CD8-positive, alpha-beta memory T cell (primary cell): Measurements from ENCODE around the gene TAF3. TPM values are rescaled to one million over a fixed set of nuclear protein-coding genes. Genes with fewer than 3 reads are reported as not detected.
"Not testable (repeated sequence)": the region's sequence is repeated elsewhere in the genome, so short reads cannot be mapped to it uniquely, and the experiment has no call there.

Experiments used
- CTCF ChIA-PET: fragments of 350-600 bp; sonication (Branson Sonifier 250); formaldehyde crosslinking; loops from one replicate; lab custom pipeline; 2021; ENCODE audit warnings: antibody characterized with exemption; lab: Charles Lee
- POLR2A ChIA-PET: fragments of 350-600 bp; sonication (Branson Sonifier 250); formaldehyde crosslinking; loops from one replicate; lab custom pipeline; 2021; ENCODE audit warnings: antibody characterized with exemption; lab: Charles Lee
- DNase-seq, 5 donors: peaks; one replicate each; pipeline versions ENCODE4 v3.0.0 to v3.0.0-alpha.2; 2020 to 2022; ENCODE audit warnings: mixed read lengths in 1 of 5
- H3K27ac ChIP-seq: one replicate; pipeline ENCODE4 v1.7.0; 2013; ENCODE audit warnings: low read depth, mild to moderate bottlenecking, low read length, moderate library complexity
- H3K27me3 ChIP-seq: 2 replicates; pipeline ENCODE4 v1.7.0; 2013; ENCODE audit warnings: low read length, mild to moderate bottlenecking; ENCODE audit not compliant: insufficient read depth, poor library complexity, severe bottlenecking
- H3K36me3 ChIP-seq: 2 replicates; pipeline ENCODE4 v1.7.0; 2013; ENCODE audit warnings: mild to moderate bottlenecking, low read length, moderate library complexity; ENCODE audit not compliant: insufficient read depth
- H3K4me1 ChIP-seq: 2 replicates; pipeline ENCODE4 v1.7.0; 2013; ENCODE audit warnings: mild to moderate bottlenecking, low read length, moderate library complexity; ENCODE audit not compliant: insufficient read depth
- H3K4me3 ChIP-seq: 2 replicates; pipeline ENCODE4 v1.7.0; 2013; ENCODE audit warnings: mild to moderate bottlenecking, low read length
- H3K9me3 ChIP-seq: 2 replicates; pipeline ENCODE4 v1.7.0; 2013; ENCODE audit warnings: mild to moderate bottlenecking, low read length
- H3K27ac Mint-ChIP-seq, 8 donors: one replicate each; pipeline ENCODE4 v1.8.0; 2020 to 2021; ENCODE audit warnings: mixed read lengths in 8 of 8, mild to moderate bottlenecking in 6 of 8, inconsistent platforms in 3 of 8, moderate library complexity in 3 of 8
- H3K27me3 Mint-ChIP-seq, 2 donors: one replicate each; pipeline ENCODE4 v1.8.0; 2020 to 2021; ENCODE audit warnings: mixed read lengths in 2 of 2, mild to moderate bottlenecking in 1 of 2, moderate library complexity in 1 of 2
- H3K36me3 Mint-ChIP-seq, 3 donors: one replicate each; pipeline ENCODE4 v1.8.0; 2020 to 2021; ENCODE audit warnings: mixed read lengths in 3 of 3, inconsistent platforms in 1 of 3, mild to moderate bottlenecking in 1 of 3
- H3K4me1 Mint-ChIP-seq, 3 donors: one replicate each; pipeline ENCODE4 v1.8.0; 2020 to 2021; ENCODE audit warnings: mixed read lengths in 3 of 3, inconsistent platforms in 1 of 3, mild to moderate bottlenecking in 1 of 3
- H3K4me3 Mint-ChIP-seq, 7 donors: one replicate each; pipeline ENCODE4 v1.8.0; 2020 to 2021; ENCODE audit warnings: mixed read lengths in 7 of 7, mild to moderate bottlenecking in 6 of 7, moderate library complexity in 4 of 7, inconsistent platforms in 2 of 7
- H3K9me3 Mint-ChIP-seq, 5 donors: one replicate each; pipeline ENCODE4 v1.8.0; 2020 to 2022; ENCODE audit warnings: mixed read lengths in 5 of 5, mild to moderate bottlenecking in 3 of 5, moderate library complexity in 2 of 5, inconsistent platforms in 1 of 5
- polyA plus RNA-seq: library from polyadenylated mRNA; unstranded; fragments of 300-500 nt; fragmentation: Illumina TruSeq; gene quantifications from one replicate; pipeline ENCODE4 v1.2.3, GENCODE V29; 2021
- total RNA-seq, 2 experiments: library from RNA; stranded (reverse); gene quantifications; one replicate each; pipeline ENCODE4 v1.2.3, GENCODE V29; 2021

TAF3 gene
- total and polyA plus RNA-seq, 3 experiments from 2014 or later: 16.9 to 22.6 (median 22.5) TPM

GRCh38 chr10:8014649-8015048, 196.3 kb downstream of the TAF3 start:
- peaks cover 0 to 57% (median 19%) of the 10 kb centered on the region in 3 donors for H3K36me3 Mint-ChIP-seq
- Histone ChIP-seq H3K27ac (no peak overlapping the region), H3K4me3 (no peak overlapping the region), H3K36me3 (peaks cover 7% of the 10 kb centered on the region), H3K27me3 (no peaks in the 10 kb centered on the region), H3K4me1 (no peaks in the 10 kb centered on the region), H3K9me3 (no peaks in the 10 kb centered on the region)
- H3K27ac Mint-ChIP-seq: no peak overlapping the region
- ChIA-PET POLR2A (no interaction called here), CTCF (no interaction called here)
- no peak for DNase-seq
- H3K27me3 Mint-ChIP-seq: no peaks in the 10 kb centered on the region
- no peak overlapping the region for H3K4me3 Mint-ChIP-seq
- no peaks in the 10 kb centered on the region for H3K9me3 Mint-ChIP-seq
- no peaks in the 10 kb centered on the region for H3K4me1 Mint-ChIP-seq

- peaks cover 4 to 5% of the 10 kb centered on the region in 2 donors for H3K27me3 Mint-ChIP-seq
- H3K4me1 Mint-ChIP-seq: no peaks in the 10 kb centered on the region
- H3K27ac Mint-ChIP-seq: peak overlapping the region in 1 of 8 donors; percentile 32
- peaks cover 4% of the 10 kb centered on the region for H3K36me3 ChIP-seq
- CTCF ChIA-PET: no interaction called here
- POLR2A ChIA-PET: no interaction called here
- DNase-seq: no peak
- no peak overlapping the region for H3K4me3 ChIP-seq
- no peaks in the 10 kb centered on the region for H3K4me1 ChIP-seq
- no peak overlapping the region for H3K4me3 Mint-ChIP-seq
- no peaks in the 10 kb centered on the region for H3K9me3 ChIP-seq
- no peaks in the 10 kb centered on the region for H3K9me3 Mint-ChIP-seq
- H3K27me3 ChIP-seq: no peaks in the 10 kb centered on the region
- H3K36me3 Mint-ChIP-seq: peaks cover 0 to 36% (median 11%) of the 10 kb centered on the region in 3 donors
- no peak overlapping the region for H3K27ac ChIP-seq
Measured at GRCh38 chr10:8017277-8017676, 199.0 kb downstream of the TAF3 start.

GRCh38 chr10:8023321-8023720, 205.0 kb downstream of the TAF3 start:
- Histone ChIP-seq H3K27ac (no peak overlapping the region), H3K27me3 (no peaks in the 10 kb centered on the region), H3K36me3 (no peaks in the 10 kb centered on the region), H3K4me3 (no peak overlapping the region), H3K9me3 (no peaks in the 10 kb centered on the region), H3K4me1 (no peaks in the 10 kb centered on the region)
- ChIA-PET CTCF (no interaction called here), POLR2A (no interaction called here)
- Mint-ChIP-seq H3K36me3 (no peaks in the 10 kb centered on the region), H3K27ac (no peak overlapping the region), H3K4me3 (no peak overlapping the region), H3K4me1 (peaks cover 4 to 7% (median 7%) of the 10 kb centered on the region in 3 donors), H3K27me3 (peaks cover 18 to 39% of the 10 kb centered on the region in 2 donors), H3K9me3 (no peaks in the 10 kb centered on the region)
- no peak for DNase-seq

- H3K27me3 Mint-ChIP-seq: peaks cover 18 to 39% of the 10 kb centered on the region in 2 donors
- Histone ChIP-seq H3K27me3 (no peaks in the 10 kb centered on the region), H3K4me3 (no peak overlapping the region), H3K4me1 (no peaks in the 10 kb centered on the region), H3K9me3 (no peaks in the 10 kb centered on the region), H3K27ac (no peak overlapping the region), H3K36me3 (no peaks in the 10 kb centered on the region)
- CTCF ChIA-PET: interaction anchor here (1.6 kb wide), 1 partner anchor 37 kb away, joined by 5 read pairs; no protein-coding TSS in a partner anchor
- H3K36me3 Mint-ChIP-seq: no peaks in the 10 kb centered on the region
- H3K4me1 Mint-ChIP-seq: peaks cover 4 to 7% (median 7%) of the 10 kb centered on the region in 3 donors
- H3K9me3 Mint-ChIP-seq: no peaks in the 10 kb centered on the region
- POLR2A ChIA-PET: no interaction called here
- DNase-seq: no peak
- H3K4me3 Mint-ChIP-seq: no peak overlapping the region
- no peak overlapping the region for H3K27ac Mint-ChIP-seq
Measured at GRCh38 chr10:8023851-8024250, 205.5 kb downstream of the TAF3 start.

GRCh38 chr10:8026349-8027259, 208.3 kb downstream of the TAF3 start:
- peak overlapping the region in 5 of 8 donors; percentile 2 to 48 (median 8) for H3K27ac Mint-ChIP-seq
- H3K4me1 ChIP-seq: no peaks in the 10 kb centered on the region
- DNase-seq: no peak
- H3K4me3 ChIP-seq: peak overlapping the region; percentile 1
- CTCF ChIA-PET: interaction anchor here (0.9 kb wide), 1 partner anchor 353 kb away, joined by 3 read pairs; no protein-coding TSS in a partner anchor
- H3K36me3 Mint-ChIP-seq: no peaks in the 10 kb centered on the region
- POLR2A ChIA-PET: interaction anchor here (0.6 kb wide), 1 partner anchor 19 kb away, joined by 3 read pairs; no protein-coding TSS in a partner anchor
- peaks cover 4 to 7% (median 7%) of the 10 kb centered on the region in 3 donors for H3K4me1 Mint-ChIP-seq
- H3K27ac ChIP-seq: no peak overlapping the region
- no peaks in the 10 kb centered on the region for H3K36me3 ChIP-seq
- no peaks in the 10 kb centered on the region for H3K9me3 ChIP-seq
- no peaks in the 10 kb centered on the region for H3K27me3 ChIP-seq
- H3K4me3 Mint-ChIP-seq: peak overlapping the region; percentile 68 to 87 (median 77)
- H3K9me3 Mint-ChIP-seq: no peaks in the 10 kb centered on the region
- H3K27me3 Mint-ChIP-seq: peaks cover 22 to 51% of the 10 kb centered on the region in 2 donors

GRCh38 chr10:8031211-8031610, 212.9 kb downstream of the TAF3 start:
- H3K36me3 ChIP-seq, POLR2A ChIA-PET, H3K4me3 ChIP-seq, H3K9me3 Mint-ChIP-seq, H3K9me3 ChIP-seq, CTCF ChIA-PET, H3K27ac Mint-ChIP-seq, H3K27ac ChIP-seq, DNase-seq, H3K36me3 Mint-ChIP-seq: not testable (repeated sequence)
- Histone ChIP-seq H3K4me1 (peaks cover 12% of the 10 kb centered on the region), H3K27me3 (peaks cover 28% of the 10 kb centered on the region)
- peaks cover 49 to 58% of the 10 kb centered on the region in 2 donors for H3K27me3 Mint-ChIP-seq
- peak overlapping the region in 1 of 7 donors; percentile 2 for H3K4me3 Mint-ChIP-seq
- H3K4me1 Mint-ChIP-seq: peaks cover 14 to 24% (median 14%) of the 10 kb centered on the region in 3 donors

- Mint-ChIP-seq H3K27me3 (peaks cover 50 to 56% of the 10 kb centered on the region in 2 donors), H3K36me3 (no peaks in the 10 kb centered on the region), H3K4me1 (peaks cover 13 to 25% (median 15%) of the 10 kb centered on the region in 3 donors), H3K27ac (peak overlapping the region in 2 of 8 donors; percentile 51 to 69), H3K9me3 (peaks cover 0 to 9% (median 3%) of the 10 kb centered on the region in 5 donors), H3K4me3 (peak overlapping the region in 2 of 7 donors; percentile 43 to 60)
- DNase-seq: no peak
- peaks cover 22% of the 10 kb centered on the region for H3K4me1 ChIP-seq
- H3K9me3 ChIP-seq: no peaks in the 10 kb centered on the region
- H3K36me3 ChIP-seq: no peaks in the 10 kb centered on the region
- H3K4me3 ChIP-seq: no peak overlapping the region
- CTCF ChIA-PET: interaction anchor here (1.7 kb wide), 1 partner anchor 32 kb away, joined by 3 read pairs; no protein-coding TSS in a partner anchor
- POLR2A ChIA-PET: no interaction called here
- H3K27me3 ChIP-seq: peaks cover 40% of the 10 kb centered on the region
- H3K27ac ChIP-seq: no peak overlapping the region
Measured at GRCh38 chr10:8032558-8032957, 214.3 kb downstream of the TAF3 start.
